ENCODE data around the gene UMAD1.

UMAD1 gene

GRCh38 chr7:7843240-7843639 is 202.7 kb downstream of the UMAD1 start:
- no peak for ATAC-seq (ENCODE audit: low read depth)
- H3K4me3 ChIP-seq (ENCODE audit: severe bottlenecking): no peak overlapping the region
- no peak overlapping the region for H3K27ac ChIP-seq (ENCODE audit: poor library complexity, severe bottlenecking)
- peaks cover 1% of the 10 kb centered on the region for H3K9me3 ChIP-seq (ENCODE audit: severe bottlenecking)
- TF ChIP-seq, protein P1, sequence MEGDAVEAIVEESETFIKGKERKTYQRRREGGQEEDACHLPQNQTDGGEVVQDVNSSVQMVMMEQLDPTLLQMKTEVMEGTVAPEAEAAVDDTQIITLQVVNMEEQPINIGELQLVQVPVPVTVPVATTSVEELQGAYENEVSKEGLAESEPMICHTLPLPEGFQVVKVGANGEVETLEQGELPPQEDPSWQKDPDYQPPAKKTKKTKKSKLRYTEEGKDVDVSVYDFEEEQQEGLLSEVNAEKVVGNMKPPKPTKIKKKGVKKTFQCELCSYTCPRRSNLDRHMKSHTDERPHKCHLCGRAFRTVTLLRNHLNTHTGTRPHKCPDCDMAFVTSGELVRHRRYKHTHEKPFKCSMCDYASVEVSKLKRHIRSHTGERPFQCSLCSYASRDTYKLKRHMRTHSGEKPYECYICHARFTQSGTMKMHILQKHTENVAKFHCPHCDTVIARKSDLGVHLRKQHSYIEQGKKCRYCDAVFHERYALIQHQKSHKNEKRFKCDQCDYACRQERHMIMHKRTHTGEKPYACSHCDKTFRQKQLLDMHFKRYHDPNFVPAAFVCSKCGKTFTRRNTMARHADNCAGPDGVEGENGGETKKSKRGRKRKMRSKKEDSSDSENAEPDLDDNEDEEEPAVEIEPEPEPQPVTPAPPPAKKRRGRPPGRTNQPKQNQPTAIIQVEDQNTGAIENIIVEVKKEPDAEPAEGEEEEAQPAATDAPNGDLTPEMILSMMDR (IDR thresholded peaks at IDR 0.05; ENCODE audit: poor library complexity, severe bottlenecking): no peak
- H3K4me1 ChIP-seq (ENCODE audit: insufficient read depth, poor library complexity, severe bottlenecking): no peaks in the 10 kb centered on the region
- H3K36me3 ChIP-seq (ENCODE audit: low read depth): no peaks in the 10 kb centered on the region
- no peak for DNase-seq (ENCODE audit: low spot score)
- H3K27me3 ChIP-seq (ENCODE audit: insufficient read depth, poor library complexity, severe bottlenecking): no peaks in the 10 kb centered on the region

DNA sequence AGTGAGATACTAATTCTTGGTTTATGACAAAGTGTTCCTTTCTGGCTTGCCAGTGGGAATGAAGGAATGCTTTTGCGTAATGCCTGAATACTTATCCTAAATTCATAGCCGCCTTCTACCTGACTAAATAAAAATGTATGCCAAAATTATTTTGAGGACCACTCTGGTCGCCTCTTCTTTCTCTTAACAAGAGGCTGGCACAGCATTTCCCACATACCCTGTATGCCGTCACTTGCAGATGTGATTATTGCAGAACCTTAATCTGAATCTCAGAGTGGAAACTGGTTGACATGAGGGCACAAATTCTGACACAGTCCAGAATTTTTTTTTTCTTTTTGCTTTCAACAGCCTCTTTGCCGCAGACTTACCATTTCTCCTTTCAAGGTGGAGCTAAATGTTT is 203.4 kb downstream of the UMAD1 start:
- H3K36me3 ChIP-seq (ENCODE audit: low read depth): no peaks in the 10 kb centered on the region
- H3K4me3 ChIP-seq (ENCODE audit: severe bottlenecking): no peak overlapping the region
- TF ChIP-seq, protein P1 (IDR thresholded peaks at IDR 0.05; ENCODE audit: poor library complexity, severe bottlenecking): no peak
- ATAC-seq (ENCODE audit: low read depth) (no peak), DNase-seq (ENCODE audit: low spot score) (no peak)
- H3K9me3 ChIP-seq (ENCODE audit: severe bottlenecking): peaks cover 1% of the 10 kb centered on the region
- no peaks in the 10 kb centered on the region for H3K4me1 ChIP-seq (ENCODE audit: insufficient read depth, poor library complexity, severe bottlenecking)
- H3K27me3 ChIP-seq (ENCODE audit: insufficient read depth, poor library complexity, severe bottlenecking): no peaks in the 10 kb centered on the region
- no peak overlapping the region for H3K27ac ChIP-seq (ENCODE audit: poor library complexity, severe bottlenecking)

GRCh38 chr7:7848246-7848645 is 207.7 kb downstream of the UMAD1 start:
- TF ChIP-seq, protein P1 (IDR thresholded peaks at IDR 0.05; ENCODE audit: poor library complexity, severe bottlenecking): no peak
- DNase-seq (ENCODE audit: low spot score) (no peak), ATAC-seq (ENCODE audit: low read depth) (no peak)
- no peaks in the 10 kb centered on the region for H3K4me1 ChIP-seq (ENCODE audit: insufficient read depth, poor library complexity, severe bottlenecking)
- no peaks in the 10 kb centered on the region for H3K36me3 ChIP-seq (ENCODE audit: low read depth)
- no peak overlapping the region for H3K4me3 ChIP-seq (ENCODE audit: severe bottlenecking)
- no peaks in the 10 kb centered on the region for H3K27me3 ChIP-seq (ENCODE audit: insufficient read depth, poor library complexity, severe bottlenecking)
- H3K9me3 ChIP-seq (ENCODE audit: severe bottlenecking): peaks cover 1% of the 10 kb centered on the region
- H3K27ac ChIP-seq (ENCODE audit: poor library complexity, severe bottlenecking): no peak overlapping the region

- Histone ChIP-seq H3K27ac (ENCODE audit: poor library complexity, severe bottlenecking) (no peak overlapping the region), H3K4me1 (ENCODE audit: insufficient read depth, poor library complexity, severe bottlenecking) (no peaks in the 10 kb centered on the region), H3K27me3 (ENCODE audit: insufficient read depth, poor library complexity, severe bottlenecking) (no peaks in the 10 kb centered on the region), H3K9me3 (ENCODE audit: severe bottlenecking) (peaks cover 1% of the 10 kb centered on the region), H3K4me3 (ENCODE audit: severe bottlenecking) (no peak overlapping the region), H3K36me3 (ENCODE audit: low read depth) (no peaks in the 10 kb centered on the region)
- ATAC-seq (ENCODE audit: low read depth) (no peak), DNase-seq (ENCODE audit: low spot score) (no peak)
- TF ChIP-seq, protein P1 (IDR thresholded peaks at IDR 0.05; ENCODE audit: poor library complexity, severe bottlenecking): no peak
These were observed 208.3 kb downstream of the UMAD1 start for GRCh38 chr7:7848892-7849291.

- no peaks in the 10 kb centered on the region for H3K36me3 ChIP-seq (ENCODE audit: low read depth)
- peaks cover 3% of the 10 kb centered on the region for H3K9me3 ChIP-seq (ENCODE audit: severe bottlenecking)
- TF ChIP-seq, protein P1 (IDR thresholded peaks at IDR 0.05; ENCODE audit: poor library complexity, severe bottlenecking): no peak
- ATAC-seq (ENCODE audit: low read depth) (no peak), DNase-seq (ENCODE audit: low spot score) (no peak)
- no peak overlapping the region for H3K27ac ChIP-seq (ENCODE audit: poor library complexity, severe bottlenecking)
- no peaks in the 10 kb centered on the region for H3K27me3 ChIP-seq (ENCODE audit: insufficient read depth, poor library complexity, severe bottlenecking)
- H3K4me3 ChIP-seq (ENCODE audit: severe bottlenecking): no peak overlapping the region
- no peaks in the 10 kb centered on the region for H3K4me1 ChIP-seq (ENCODE audit: insufficient read depth, poor library complexity, severe bottlenecking)
These were observed 209.6 kb downstream of the UMAD1 start for GRCh38 chr7:7850150-7850549.
